ENCODE measurements around the gene ADARB1.

ADARB1 gene

GRCh38 chr21:45055861-45056260, 18.5 kb upstream of the ADARB1 start:
- DNase-seq: no peak

- no peak for DNase-seq
Measured at GRCh38 chr21:45056296-45056904, 18.0 kb upstream of the ADARB1 start.

- DNase-seq: no peak
Measured at GRCh38 chr21:45056917-45057560, 17.3 kb upstream of the ADARB1 start.

- DNase-seq: no peak
Measured at GRCh38 chr21:45057886-45058285, 16.5 kb upstream of the ADARB1 start.

- no peak for DNase-seq
Measured at GRCh38 chr21:45059121-45059520, 15.3 kb upstream of the ADARB1 start.

- DNase-seq: no peak
Measured at GRCh38 chr21:45060089-45060488, 14.3 kb upstream of the ADARB1 start.

- DNase-seq: no peak
Measured at GRCh38 chr21:45060675-45061311, 13.6 kb upstream of the ADARB1 start.

GRCh38 chr21:45064091-45064490, 10.3 kb upstream of the ADARB1 start:
- DNase-seq: no peak

- DNase-seq: no peak
Measured at GRCh38 chr21:45064618-45065399, 9.6 kb upstream of the ADARB1 start.

GRCh38 chr21:45067462-45068285, 6.7 kb upstream of the ADARB1 start:
- DNase-seq: no peak

- no peak for DNase-seq
Measured at GRCh38 chr21:45069085-45069484, 5.3 kb upstream of the ADARB1 start.

- no peak for DNase-seq
Measured at GRCh38 chr21:45069711-45070110, 4.7 kb upstream of the ADARB1 start.

GRCh38 chr21:45071078-45071873, 3.1 kb upstream of the ADARB1 start:
- no peak for DNase-seq

- DNase-seq: no peak
Measured at GRCh38 chr21:45071874-45072737, 2.3 kb upstream of the ADARB1 start.

- no peak for DNase-seq
Measured at GRCh38 chr21:45072738-45073300, 1.6 kb upstream of the ADARB1 start.

- DNase-seq: no peak
Measured at GRCh38 chr21:45073301-45074047, 906 bp upstream of the ADARB1 start.

GRCh38 chr21:45074818-45075595, 627 bp downstream of the ADARB1 start:
- no peak for DNase-seq

GRCh38 chr21:45075596-45076244, 1.3 kb downstream of the ADARB1 start:
- no peak for DNase-seq
